Right atrium auricular region (tissue), 2 donors: ENCODE measurements around the gene RTN4RL1. TPM values are rescaled to one million over a fixed set of nuclear protein-coding genes. Genes with fewer than 3 reads are reported as not detected.
"Not testable (repeated sequence)": the region's sequence is repeated elsewhere in the genome, so short reads cannot be mapped to it uniquely, and the experiment has no call there.

Experiments
- DNase-seq: peaks from one replicate; pipeline ENCODE4 v3.0.0-alpha.2; 2019; ENCODE audit warnings: low spot score
- H3K27ac ChIP-seq, 2 donors: fragments of 200-600 bp; sonication (generic); 1 replicate in 1 of 2; 2 replicates in 1 of 2; pipeline ENCODE4 v1.5.1; 2016 to 2019
- H3K27me3 ChIP-seq, 2 donors: fragments of 200-600 bp; sonication (generic); one replicate each; pipeline versions ENCODE4 v1.5.1 to v1.6.0; 2017 to 2019
- H3K36me3 ChIP-seq: fragments of 200-600 bp; sonication (generic); one replicate; pipeline ENCODE4 v1.5.1; 2016
- H3K4me1 ChIP-seq, 2 donors: fragments of 200-600 bp; sonication (generic); one replicate each; pipeline versions ENCODE4 v1.5.1 to v1.6.0; 2017 to 2019
- H3K4me3 ChIP-seq, 2 donors: fragments of 200-600 bp; sonication (generic); 1 replicate in 1 of 2; 2 replicates in 1 of 2; pipeline ENCODE4 v1.5.1; 2017 to 2019; ENCODE audit warnings: mild to moderate bottlenecking in 1 of 2, moderate library complexity in 1 of 2
- H3K9me3 ChIP-seq, 2 donors: fragments of 200-600 bp; sonication (generic); one replicate each; pipeline ENCODE4 v1.5.1; 2019
- total RNA-seq, 2 donors: library from RNA; depleted of rRNA; stranded (reverse); fragments of >200 nt; gene quantifications; one replicate each; pipeline ENCODE4 v1.1.0, GENCODE V29; 2016
- TF ChIP-seq, protein P1 (sequence below), 2 donors: fragments of 200-600 bp; sonication (generic); IDR thresholded peaks; one replicate each; pipeline ENCODE4 v1.5.1; 2019; ENCODE audit warnings: antibody characterized with exemption in 2 of 2

Gene RTN4RL1
- total RNA-seq, 2 donors from 2014 or later, result 1.8 to 5.0 TPM

GRCh38 chr17:1897105-1897656, 128.0 kb downstream of the RTN4RL1 start:
- Histone ChIP-seq H3K4me3 (no peak overlapping the region), H3K9me3 (no peaks in the 10 kb centered on the region), H3K27ac (no peak overlapping the region), H3K36me3 (peaks cover 60% of the 10 kb centered on the region), H3K27me3 (no peaks in the 10 kb centered on the region), H3K4me1 (no peaks in the 10 kb centered on the region)
- no peak for DNase-seq
- TF ChIP-seq, protein P1, sequence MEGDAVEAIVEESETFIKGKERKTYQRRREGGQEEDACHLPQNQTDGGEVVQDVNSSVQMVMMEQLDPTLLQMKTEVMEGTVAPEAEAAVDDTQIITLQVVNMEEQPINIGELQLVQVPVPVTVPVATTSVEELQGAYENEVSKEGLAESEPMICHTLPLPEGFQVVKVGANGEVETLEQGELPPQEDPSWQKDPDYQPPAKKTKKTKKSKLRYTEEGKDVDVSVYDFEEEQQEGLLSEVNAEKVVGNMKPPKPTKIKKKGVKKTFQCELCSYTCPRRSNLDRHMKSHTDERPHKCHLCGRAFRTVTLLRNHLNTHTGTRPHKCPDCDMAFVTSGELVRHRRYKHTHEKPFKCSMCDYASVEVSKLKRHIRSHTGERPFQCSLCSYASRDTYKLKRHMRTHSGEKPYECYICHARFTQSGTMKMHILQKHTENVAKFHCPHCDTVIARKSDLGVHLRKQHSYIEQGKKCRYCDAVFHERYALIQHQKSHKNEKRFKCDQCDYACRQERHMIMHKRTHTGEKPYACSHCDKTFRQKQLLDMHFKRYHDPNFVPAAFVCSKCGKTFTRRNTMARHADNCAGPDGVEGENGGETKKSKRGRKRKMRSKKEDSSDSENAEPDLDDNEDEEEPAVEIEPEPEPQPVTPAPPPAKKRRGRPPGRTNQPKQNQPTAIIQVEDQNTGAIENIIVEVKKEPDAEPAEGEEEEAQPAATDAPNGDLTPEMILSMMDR (IDR thresholded peaks at IDR 0.05), result no peak

DNA sequence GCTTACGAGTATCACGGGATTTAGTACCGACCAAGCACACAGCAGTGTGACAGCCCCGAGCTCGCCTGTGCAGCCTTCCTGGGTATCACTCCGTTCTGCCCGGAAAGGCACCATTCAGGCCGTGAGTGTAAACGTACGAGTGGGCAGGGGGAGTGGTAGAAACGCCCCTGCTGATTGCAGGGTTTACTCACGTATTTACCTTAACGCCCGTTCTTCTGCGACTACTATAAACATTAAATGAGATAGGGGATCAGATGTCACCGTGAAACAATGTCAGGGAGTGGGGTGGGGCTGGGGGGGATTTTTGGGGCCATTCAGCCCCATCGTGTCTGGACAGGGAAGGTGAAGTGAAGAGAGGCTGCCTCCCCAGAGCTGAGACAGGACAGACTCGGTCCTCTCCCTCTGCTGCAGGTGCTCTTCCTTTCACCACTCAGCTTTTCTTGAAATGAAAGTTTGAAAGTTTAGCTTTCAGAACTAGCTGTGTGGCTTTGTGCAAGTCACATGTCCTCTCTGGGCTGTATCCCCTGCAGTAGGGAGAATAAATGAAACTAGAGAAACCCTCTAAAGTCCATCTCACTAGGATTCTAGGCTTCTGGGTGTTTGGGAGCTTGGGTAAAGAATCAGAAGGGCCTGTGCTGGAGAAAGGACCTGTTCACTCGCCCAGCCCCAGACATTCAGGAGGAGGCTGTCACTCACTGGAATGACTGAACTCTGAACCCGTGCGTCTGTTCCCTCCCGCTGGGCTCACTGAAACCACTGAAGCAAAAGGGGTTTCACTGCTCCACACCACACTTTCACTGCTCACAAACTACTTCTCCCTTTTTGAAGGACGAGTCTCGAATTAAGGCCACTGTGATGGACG, 128.7 kb downstream of the RTN4RL1 start:
- Histone ChIP-seq H3K9me3 (no peaks in the 10 kb centered on the region), H3K4me3 (no peak overlapping the region), H3K27me3 (no peaks in the 10 kb centered on the region), H3K27ac (no peak overlapping the region), H3K36me3 (peaks cover 67% of the 10 kb centered on the region), H3K4me1 (no peaks in the 10 kb centered on the region)
- DNase-seq, result no peak
- TF ChIP-seq, protein P1 (IDR thresholded peaks at IDR 0.05), result no peak

DNA sequence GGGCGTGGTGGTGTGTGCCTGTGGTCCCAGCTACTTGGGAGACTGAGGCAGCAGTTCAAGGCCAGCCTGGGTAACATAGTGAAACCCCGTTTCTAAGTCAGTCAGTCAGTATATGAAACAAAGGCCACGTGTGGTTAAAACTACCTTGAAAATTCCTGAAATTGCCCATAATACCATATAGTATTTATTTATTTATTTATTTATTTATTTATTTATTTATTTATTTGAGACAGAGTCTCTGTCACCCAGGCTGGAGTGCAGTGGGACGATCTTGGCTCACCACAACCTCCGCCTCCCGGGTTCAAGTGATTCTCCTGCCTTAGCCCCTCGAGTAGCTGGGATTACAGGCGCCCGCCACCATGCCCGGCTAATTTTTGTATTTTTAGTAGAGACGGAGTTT, 129.7 kb downstream of the RTN4RL1 start:
- not testable (repeated sequence) for H3K4me3 ChIP-seq, DNase-seq

GRCh38 chr17:1894753-1895339, 130.3 kb downstream of the RTN4RL1 start:
- TF ChIP-seq, protein P1 (IDR thresholded peaks at IDR 0.05), result no peak
- peaks cover 79% of the 10 kb centered on the region for H3K36me3 ChIP-seq
- no peak for DNase-seq
- H3K9me3 ChIP-seq, result no peaks in the 10 kb centered on the region
- no peak overlapping the region for H3K27ac ChIP-seq
- no peaks in the 10 kb centered on the region for H3K27me3 ChIP-seq
- no peak overlapping the region for H3K4me3 ChIP-seq
- no peaks in the 10 kb centered on the region for H3K4me1 ChIP-seq

More for the DNA sequence above, 129.7 kb downstream of the RTN4RL1 start:
- H3K27ac ChIP-seq, H3K9me3 ChIP-seq, H3K27me3 ChIP-seq, H3K4me1 ChIP-seq: not testable (repeated sequence)
- H3K36me3 ChIP-seq, result peaks cover 74% of the 10 kb centered on the region

- Histone ChIP-seq H3K4me1 (no peaks in the 10 kb centered on the region), H3K9me3 (no peaks in the 10 kb centered on the region), H3K4me3 (no peak overlapping the region), H3K36me3 (peaks cover 80% of the 10 kb centered on the region), H3K27me3 (no peaks in the 10 kb centered on the region), H3K27ac (no peak overlapping the region)
- no peak for DNase-seq
- TF ChIP-seq, protein P1 (IDR thresholded peaks at IDR 0.05), result no peak
Measured at GRCh38 chr17:1890758-1891450, 134.2 kb downstream of the RTN4RL1 start.

GRCh38 chr17:1888741-1889140, 136.4 kb downstream of the RTN4RL1 start:
- Histone ChIP-seq H3K27ac (peak overlapping the region; percentile 5 to 16), H3K36me3 (peaks cover 81% of the 10 kb centered on the region), H3K9me3 (no peaks in the 10 kb centered on the region), H3K4me1 (no peaks in the 10 kb centered on the region), H3K4me3 (no peak overlapping the region), H3K27me3 (no peaks in the 10 kb centered on the region)
- TF ChIP-seq, protein P1 (IDR thresholded peaks at IDR 0.05), result no peak
- DNase-seq, result no peak
